Activated CD4-positive, alpha-beta T cell treated with anti-CD3 and anti-CD28 coated beads for 36 hours (primary cell): ENCODE results near the gene SELENOO. TPM values are rescaled to one million over a fixed set of nuclear protein-coding genes. Genes with fewer than 3 reads are reported as not detected.

Experiments used
- ATAC-seq: fragments of 200-7000 bp; cut with Tn5 transposase; one replicate; pipeline ENCODE4 v1.10.0; 2021; ENCODE audit warnings: mild to moderate bottlenecking, moderate library complexity
- CTCF ChIA-PET: fragments of 350-600 bp; sonication (Branson Sonifier 250); formaldehyde crosslinking; loops from one replicate; lab custom pipeline; 2021; ENCODE audit warnings: antibody characterized with exemption; lab: Charles Lee
- POLR2A ChIA-PET: fragments of 350-600 bp; sonication (Branson Sonifier 250); formaldehyde crosslinking; loops from one replicate; lab custom pipeline; 2021; ENCODE audit warnings: antibody characterized with exemption, inconsistent platforms; lab: Charles Lee
- DNase-seq: peaks from one replicate; pipeline ENCODE4 v3.0.0-alpha.2; 2020
- H3K27ac Mint-ChIP-seq: one replicate; pipeline ENCODE4 v1.8.0; 2021; ENCODE audit warnings: mixed read lengths
- H3K27me3 Mint-ChIP-seq: one replicate; pipeline ENCODE4 v1.8.0; 2021; ENCODE audit warnings: mixed read lengths
- H3K36me3 Mint-ChIP-seq: one replicate; pipeline ENCODE4 v1.8.0; 2021; ENCODE audit warnings: low read depth, mixed read lengths
- H3K4me1 Mint-ChIP-seq: one replicate; pipeline ENCODE4 v1.8.0; 2021; ENCODE audit warnings: mixed read lengths
- H3K4me3 Mint-ChIP-seq: one replicate; pipeline ENCODE4 v1.8.0; 2021; ENCODE audit warnings: mild to moderate bottlenecking, moderate library complexity, mixed read lengths
- H3K9me3 Mint-ChIP-seq: one replicate; pipeline ENCODE4 v1.8.0; 2021; ENCODE audit warnings: low read depth, mixed read lengths
- intact Hi-C, 2 experiments: fragments of 100-400 bp; cut with DNase I in 1 of 2; cut with micrococcal nuclease in 1 of 2; formaldehyde crosslinking; loops; one replicate each; pipeline versions ENCODE4 v1.14.2 to v1.15.1; 2022 to 2024; cut with DNase I, micrococcal nuclease
- total RNA-seq, 2 experiments: library from RNA; stranded (reverse); gene quantifications; one replicate each; pipeline ENCODE4 v1.2.3, GENCODE V29; 2021

SELENOO gene
- total RNA-seq, 2 experiments from 2014 or later: 14.4 to 18.3 TPM

- Mint-ChIP-seq H3K9me3 (no peaks in the 10 kb centered on the region), H3K27me3 (peaks cover 4% of the 10 kb centered on the region), H3K4me3 (no peak overlapping the region), H3K27ac (no peak overlapping the region), H3K4me1 (peaks cover 12% of the 10 kb centered on the region), H3K36me3 (peaks cover 1% of the 10 kb centered on the region)
- ChIA-PET POLR2A (no interaction called here), CTCF (no interaction called here)
- ATAC-seq: no peak
- intact Hi-C loops: no loop called here
- no peak for DNase-seq
These were observed 53.1 kb downstream of the SELENOO start for GRCh38 chr22:50253941-50254340.

- Mint-ChIP-seq H3K9me3 (no peaks in the 10 kb centered on the region), H3K36me3 (peaks cover 1% of the 10 kb centered on the region), H3K27me3 (peaks cover 8% of the 10 kb centered on the region), H3K4me3 (no peak overlapping the region), H3K4me1 (peaks cover 7% of the 10 kb centered on the region), H3K27ac (no peak overlapping the region)
- ChIA-PET POLR2A (no interaction called here), CTCF (interaction anchor here (0.6 kb wide), 1 partner anchor 13 kb away, joined by 3 read pairs; no protein-coding TSS in a partner anchor)
- no peak for ATAC-seq
- intact Hi-C loops: no loop called here
- no peak for DNase-seq
These were observed 54.3 kb downstream of the SELENOO start for GRCh38 chr22:50255099-50255498.

GRCh38 chr22:50255607-50256006 is 54.8 kb downstream of the SELENOO start:
- CTCF ChIA-PET: no interaction called here

GRCh38 chr22:50256258-50256862 is 55.5 kb downstream of the SELENOO start:
- ChIA-PET POLR2A (interaction anchor here (0.6 kb wide), 2 partner anchors 129 to 267 kb away, joined by 3 to 7 read pairs; no protein-coding TSS in a partner anchor), CTCF (no interaction called here)
- intact Hi-C loops: no loop called here
- peaks cover 2% of the 10 kb centered on the region for H3K4me1 Mint-ChIP-seq
- H3K4me3 Mint-ChIP-seq: no peak overlapping the region
- peaks cover 9% of the 10 kb centered on the region for H3K27me3 Mint-ChIP-seq
- H3K9me3 Mint-ChIP-seq: no peaks in the 10 kb centered on the region
- H3K36me3 Mint-ChIP-seq: no peaks in the 10 kb centered on the region
- ATAC-seq (no peak), DNase-seq (no peak)
- no peak overlapping the region for H3K27ac Mint-ChIP-seq

More at GRCh38 chr22:50255607-50256006, 54.8 kb downstream of the SELENOO start:
- Mint-ChIP-seq H3K9me3 (no peaks in the 10 kb centered on the region), H3K27ac (no peak overlapping the region), H3K36me3 (peaks cover 1% of the 10 kb centered on the region), H3K4me1 (peaks cover 4% of the 10 kb centered on the region), H3K4me3 (no peak overlapping the region), H3K27me3 (peaks cover 9% of the 10 kb centered on the region)
- POLR2A ChIA-PET: interaction anchor here (0.6 kb wide), 2 partner anchors 130 to 268 kb away, joined by 3 to 7 read pairs; no protein-coding TSS in a partner anchor
- no peak for ATAC-seq
- intact Hi-C loops: no loop called here
- DNase-seq: no peak

- no peaks in the 10 kb centered on the region for H3K9me3 Mint-ChIP-seq
- ATAC-seq (no peak), DNase-seq (no peak)
- CTCF ChIA-PET: no interaction called here
- intact Hi-C loops: no loop called here
- no peaks in the 10 kb centered on the region for H3K36me3 Mint-ChIP-seq
- H3K4me1 Mint-ChIP-seq: peaks cover under 1% of the 10 kb centered on the region
- no peak overlapping the region for H3K27ac Mint-ChIP-seq
- H3K27me3 Mint-ChIP-seq: peaks cover 10% of the 10 kb centered on the region
- H3K4me3 Mint-ChIP-seq: no peak overlapping the region
- POLR2A ChIA-PET: no interaction called here
These were observed 56.2 kb downstream of the SELENOO start for GRCh38 chr22:50257041-50257440.

- intact Hi-C loops: no loop called here
- no peak for DNase-seq
- no peaks in the 10 kb centered on the region for H3K9me3 Mint-ChIP-seq
- no peak overlapping the region for H3K4me3 Mint-ChIP-seq
- POLR2A ChIA-PET: no interaction called here
- CTCF ChIA-PET: no interaction called here
- H3K36me3 Mint-ChIP-seq: no peaks in the 10 kb centered on the region
- peaks cover 14% of the 10 kb centered on the region for H3K27me3 Mint-ChIP-seq
- ATAC-seq: no peak
- H3K4me1 Mint-ChIP-seq: peaks cover 5% of the 10 kb centered on the region
- no peak overlapping the region for H3K27ac Mint-ChIP-seq
These were observed 56.9 kb downstream of the SELENOO start for GRCh38 chr22:50257451-50258360.

GRCh38 chr22:50258361-50259292 is 57.8 kb downstream of the SELENOO start:
- intact Hi-C loops: no loop called here
- Mint-ChIP-seq H3K4me3 (no peak overlapping the region), H3K27me3 (peaks cover 14% of the 10 kb centered on the region), H3K9me3 (no peaks in the 10 kb centered on the region), H3K36me3 (no peaks in the 10 kb centered on the region), H3K27ac (no peak overlapping the region), H3K4me1 (peaks cover 5% of the 10 kb centered on the region)
- DNase-seq (no peak), ATAC-seq (no peak)
- CTCF ChIA-PET: no interaction called here
- POLR2A ChIA-PET: interaction anchor here (0.6 kb wide), 1 partner anchor 83 kb away, joined by 3 read pairs; no protein-coding TSS in a partner anchor

GRCh38 chr22:50259302-50259701 is 58.5 kb downstream of the SELENOO start:
- CTCF ChIA-PET: interaction anchor here (0.6 kb wide), 1 partner anchor 14 kb away, joined by 3 read pairs; no protein-coding TSS in a partner anchor
- intact Hi-C loops: no loop called here
- peaks cover 14% of the 10 kb centered on the region for H3K27me3 Mint-ChIP-seq
- ATAC-seq (no peak), DNase-seq (no peak)
- POLR2A ChIA-PET: interaction anchor here (0.6 kb wide), 1 partner anchor 83 kb away, joined by 3 read pairs; no protein-coding TSS in a partner anchor
- peaks cover 5% of the 10 kb centered on the region for H3K4me1 Mint-ChIP-seq
- no peaks in the 10 kb centered on the region for H3K9me3 Mint-ChIP-seq
- no peaks in the 10 kb centered on the region for H3K36me3 Mint-ChIP-seq
- no peak overlapping the region for H3K4me3 Mint-ChIP-seq
- H3K27ac Mint-ChIP-seq: no peak overlapping the region

GRCh38 chr22:50260434-50260800 is 59.6 kb downstream of the SELENOO start:
- ChIA-PET POLR2A (no interaction called here), CTCF (interaction anchor here (0.5 kb wide), 1 partner anchor 23 kb away, joined by 3 read pairs; no protein-coding TSS in a partner anchor)
- H3K27me3 Mint-ChIP-seq: peaks cover 14% of the 10 kb centered on the region
- no peaks in the 10 kb centered on the region for H3K36me3 Mint-ChIP-seq
- no peak for ATAC-seq
- intact Hi-C loops: no loop called here
- H3K27ac Mint-ChIP-seq: no peak overlapping the region
- H3K4me1 Mint-ChIP-seq: peaks cover 5% of the 10 kb centered on the region
- no peak for DNase-seq
- no peaks in the 10 kb centered on the region for H3K9me3 Mint-ChIP-seq
- peak overlapping the region; percentile 48 for H3K4me3 Mint-ChIP-seq

GRCh38 chr22:50260801-50261614 is 60.2 kb downstream of the SELENOO start:
- H3K27me3 Mint-ChIP-seq: peaks cover 14% of the 10 kb centered on the region
- H3K27ac Mint-ChIP-seq: no peak overlapping the region
- peak overlapping the region; percentile 48 for H3K4me3 Mint-ChIP-seq
- H3K36me3 Mint-ChIP-seq: no peaks in the 10 kb centered on the region
- intact Hi-C loops: no loop called here
- CTCF ChIA-PET: interaction anchor here (0.5 to 0.7 kb wide), 2 partner anchors 9 to 24 kb away, joined by 3 read pairs; no protein-coding TSS in a partner anchor
- POLR2A ChIA-PET: no interaction called here
- DNase-seq: peak; percentile 64
- no peaks in the 10 kb centered on the region for H3K9me3 Mint-ChIP-seq
- peak; percentile 52 for ATAC-seq
- H3K4me1 Mint-ChIP-seq: peaks cover 5% of the 10 kb centered on the region
